CD4-positive, alpha-beta memory T cell (primary cell): ENCODE data around the gene PLXDC2. TPM values are rescaled to one million over a fixed set of nuclear protein-coding genes. Genes with fewer than 3 reads are reported as not detected.

ENCODE experiments used
- CTCF ChIA-PET: fragments of 350-600 bp; sonication (Branson Sonifier 250); formaldehyde crosslinking; loops from one replicate; lab custom pipeline; 2021; ENCODE audit warnings: inconsistent platforms; ENCODE audit not compliant: partially characterized antibody; lab: Charles Lee
- POLR2A ChIA-PET: fragments of 350-600 bp; sonication (Branson Sonifier 250); formaldehyde crosslinking; loops from one replicate; lab custom pipeline; 2021; ENCODE audit not compliant: partially characterized antibody; lab: Charles Lee
- DNase-seq, 5 donors: peaks; one replicate each; pipeline versions ENCODE4 v3.0.0 to v3.0.0-alpha.2; 2020 to 2022; ENCODE audit warnings: mixed read lengths in 1 of 5
- H3K27ac ChIP-seq: one replicate; pipeline ENCODE4 v1.7.0; 2013; ENCODE audit warnings: low read depth, low read length
- H3K27me3 ChIP-seq: 2 replicates; pipeline ENCODE4 v1.7.0; 2013; ENCODE audit warnings: mild to moderate bottlenecking, low read length, moderate library complexity; ENCODE audit not compliant: insufficient read depth
- H3K36me3 ChIP-seq: 2 replicates; pipeline ENCODE4 v1.7.0; 2013; ENCODE audit warnings: mild to moderate bottlenecking, low read length, moderate library complexity; ENCODE audit not compliant: insufficient read depth
- H3K4me1 ChIP-seq: 2 replicates; pipeline ENCODE4 v1.7.0; 2013; ENCODE audit warnings: mild to moderate bottlenecking, low read length, moderate library complexity; ENCODE audit not compliant: insufficient read depth
- H3K4me3 ChIP-seq, 2 donors: one replicate each; pipeline ENCODE4 v1.7.0; 2013; ENCODE audit warnings: low read length in 2 of 2, mild to moderate bottlenecking in 1 of 2
- H3K9me3 ChIP-seq, 2 donors: one replicate each; pipeline ENCODE4 v1.7.0; 2013; ENCODE audit warnings: low read length in 2 of 2, control low read depth in 1 of 2; ENCODE audit not compliant: control insufficient read depth in 1 of 2
- H3K27ac Mint-ChIP-seq, 7 donors: one replicate each; pipeline ENCODE4 v1.8.0; 2020 to 2021; ENCODE audit warnings: mixed read lengths in 7 of 7, mild to moderate bottlenecking in 6 of 7, inconsistent platforms in 3 of 7, moderate library complexity in 3 of 7
- H3K27me3 Mint-ChIP-seq, 2 donors: one replicate each; pipeline ENCODE4 v1.8.0; 2020 to 2021; ENCODE audit warnings: mixed read lengths in 2 of 2
- H3K36me3 Mint-ChIP-seq, 2 donors: one replicate each; pipeline ENCODE4 v1.8.0; 2020 to 2021; ENCODE audit warnings: mixed read lengths in 2 of 2, inconsistent platforms in 1 of 2, mild to moderate bottlenecking in 1 of 2
- H3K4me1 Mint-ChIP-seq, 4 donors: one replicate each; pipeline ENCODE4 v1.8.0; 2020 to 2021; ENCODE audit warnings: mixed read lengths in 4 of 4, mild to moderate bottlenecking in 1 of 4
- H3K4me3 Mint-ChIP-seq, 8 donors: one replicate each; pipeline ENCODE4 v1.8.0; 2020 to 2021; ENCODE audit warnings: mixed read lengths in 8 of 8, mild to moderate bottlenecking in 7 of 8, moderate library complexity in 6 of 8, inconsistent platforms in 3 of 8
- H3K9me3 Mint-ChIP-seq, 8 donors: one replicate each; pipeline ENCODE4 v1.8.0; 2020 to 2021; ENCODE audit warnings: mixed read lengths in 8 of 8, mild to moderate bottlenecking in 5 of 8, inconsistent platforms in 3 of 8, moderate library complexity in 1 of 8
- intact Hi-C: fragments of 100-400 bp; cut with micrococcal nuclease; formaldehyde crosslinking; loops from one replicate; pipeline ENCODE4 v1.15.1; 2023
- polyA plus RNA-seq, 2 donors: library from polyadenylated mRNA; unstranded; fragments of 300-500 nt; fragmentation: Illumina TruSeq; gene quantifications; one replicate each; pipeline ENCODE4 v1.2.3, GENCODE V29; 2021
- total RNA-seq, 2 experiments: library from RNA; stranded (reverse); gene quantifications; one replicate each; pipeline ENCODE4 v1.2.3, GENCODE V29; 2021

PLXDC2 gene
- total and polyA plus RNA-seq, 4 experiments from 2014 or later: 0.90 to 1.2 TPM; not detected in 2

DNA sequence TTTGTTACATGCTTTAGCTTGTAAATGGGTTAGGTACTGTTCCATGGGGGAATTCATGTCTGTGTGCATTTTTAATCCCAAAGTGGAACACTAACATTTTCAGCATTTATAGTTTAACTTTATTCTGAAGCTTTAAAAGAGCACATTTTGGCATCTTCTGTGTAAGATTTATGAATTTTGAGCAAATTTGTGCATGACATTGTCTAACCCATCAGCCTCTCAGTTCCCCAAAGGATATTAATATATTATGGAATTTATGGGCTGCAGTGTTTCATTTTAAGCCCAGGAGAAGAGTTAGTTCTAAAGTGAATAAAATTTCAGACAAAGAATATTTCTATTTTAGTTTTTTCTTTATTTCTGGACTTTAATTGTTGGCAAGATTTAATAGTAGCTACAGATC lies 421.4 kb downstream of the PLXDC2 start:
- ChIA-PET POLR2A (no interaction called here), CTCF (no interaction called here)
- Mint-ChIP-seq H3K4me3 (no peak overlapping the region), H3K4me1 (no peaks in the 10 kb centered on the region), H3K36me3 (no peaks in the 10 kb centered on the region), H3K27ac (no peak overlapping the region), H3K9me3 (peaks cover 0 to 12% (median under 1%) of the 10 kb centered on the region in 8 donors), H3K27me3 (no peaks in the 10 kb centered on the region)
- Histone ChIP-seq H3K9me3 (no peaks in the 10 kb centered on the region), H3K36me3 (no peaks in the 10 kb centered on the region), H3K4me1 (no peaks in the 10 kb centered on the region), H3K4me3 (no peak overlapping the region), H3K27ac (no peak overlapping the region), H3K27me3 (no peaks in the 10 kb centered on the region)
- intact Hi-C loops: no loop called here
- no peak for DNase-seq

DNA sequence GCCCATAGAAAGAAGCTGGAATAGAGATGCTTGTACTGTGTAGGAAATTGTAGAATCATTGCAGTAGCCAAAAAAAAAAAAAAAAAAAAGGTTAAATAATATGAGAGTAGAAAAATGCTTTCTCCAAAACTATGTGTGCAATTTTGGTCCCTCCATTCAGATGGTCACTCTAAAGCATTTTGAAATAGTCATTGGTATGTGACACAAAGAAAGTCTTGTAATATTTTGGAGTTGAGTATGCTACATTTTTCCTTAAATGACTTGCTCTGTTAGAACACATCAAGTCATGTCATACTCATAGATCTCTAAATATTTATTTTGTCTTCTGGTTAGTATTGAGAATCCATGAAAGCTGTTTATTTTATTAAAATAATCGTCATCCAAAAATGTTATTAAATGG lies 424.4 kb downstream of the PLXDC2 start:
- no peak overlapping the region for H3K27ac Mint-ChIP-seq

DNA sequence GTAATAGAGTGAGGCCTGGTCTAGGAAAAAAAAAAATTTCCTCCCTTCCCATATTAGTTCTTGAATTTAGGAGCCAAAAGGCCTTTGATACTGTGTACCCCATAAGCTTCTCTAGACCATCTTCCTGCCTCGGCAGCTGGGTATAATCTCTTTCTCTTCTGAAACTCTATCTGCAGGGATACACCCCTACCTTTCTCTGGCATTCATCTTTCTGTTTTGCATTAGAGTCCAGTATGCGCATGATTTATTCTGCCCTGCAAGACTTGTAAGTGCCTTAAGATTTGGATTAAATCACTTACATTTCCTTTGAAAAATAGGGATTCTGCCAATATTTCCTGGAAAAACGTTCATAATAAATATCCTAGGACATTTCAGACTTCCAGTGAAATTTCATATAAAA lies 431.2 kb downstream of the PLXDC2 start:
- H3K36me3 Mint-ChIP-seq: no peaks in the 10 kb centered on the region
- H3K27ac ChIP-seq: no peak overlapping the region
- no peaks in the 10 kb centered on the region for H3K27me3 ChIP-seq
- peaks cover 0 to 11% (median 3%) of the 10 kb centered on the region in 8 donors for H3K9me3 Mint-ChIP-seq
- H3K36me3 ChIP-seq: no peaks in the 10 kb centered on the region
- no peak overlapping the region for H3K27ac Mint-ChIP-seq
- H3K4me1 Mint-ChIP-seq: no peaks in the 10 kb centered on the region
- no peak overlapping the region for H3K4me3 ChIP-seq
- ChIA-PET POLR2A (no interaction called here), CTCF (no interaction called here)
- H3K4me3 Mint-ChIP-seq: no peak overlapping the region
- no peaks in the 10 kb centered on the region for H3K27me3 Mint-ChIP-seq
- intact Hi-C loops: no loop called here
- no peak for DNase-seq
- H3K4me1 ChIP-seq: no peaks in the 10 kb centered on the region
- H3K9me3 ChIP-seq: peaks cover 0 to 4% of the 10 kb centered on the region in 2 donors

More for the DNA sequence above, 424.4 kb downstream of the PLXDC2 start:
- Mint-ChIP-seq H3K36me3 (no peaks in the 10 kb centered on the region), H3K4me3 (no peak overlapping the region), H3K4me1 (no peaks in the 10 kb centered on the region), H3K27me3 (no peaks in the 10 kb centered on the region), H3K9me3 (peaks cover 0 to 16% (median 2%) of the 10 kb centered on the region in 8 donors)
- intact Hi-C loops: no loop called here
- Histone ChIP-seq H3K4me1 (no peaks in the 10 kb centered on the region), H3K4me3 (no peak overlapping the region), H3K27me3 (no peaks in the 10 kb centered on the region), H3K36me3 (no peaks in the 10 kb centered on the region), H3K9me3 (no peaks in the 10 kb centered on the region), H3K27ac (no peak overlapping the region)
- DNase-seq: no peak
- POLR2A ChIA-PET: no interaction called here
- CTCF ChIA-PET: no interaction called here

GRCh38 chr10:20247891-20248708 lies 431.9 kb downstream of the PLXDC2 start:
- no peaks in the 10 kb centered on the region for H3K27me3 ChIP-seq
- Mint-ChIP-seq H3K36me3 (no peaks in the 10 kb centered on the region), H3K4me1 (no peaks in the 10 kb centered on the region), H3K9me3 (peaks cover 0 to 11% (median 3%) of the 10 kb centered on the region in 8 donors), H3K27me3 (no peaks in the 10 kb centered on the region), H3K4me3 (no peak overlapping the region), H3K27ac (no peak overlapping the region)
- intact Hi-C loops: no loop called here
- H3K4me1 ChIP-seq: no peaks in the 10 kb centered on the region
- ChIA-PET CTCF (interaction anchor here (0.5 kb wide), 1 partner anchor 169 kb away, joined by 3 read pairs; no protein-coding TSS in a partner anchor), POLR2A (interaction anchor here (0.6 kb wide), 1 partner anchor 485 kb away, joined by 4 read pairs; no protein-coding TSS in a partner anchor)
- H3K4me3 ChIP-seq: no peak overlapping the region
- no peaks in the 10 kb centered on the region for H3K36me3 ChIP-seq
- H3K9me3 ChIP-seq: peaks cover 0 to 4% of the 10 kb centered on the region in 2 donors
- DNase-seq: no peak
- no peak overlapping the region for H3K27ac ChIP-seq

GRCh38 chr10:20254078-20254477 lies 437.8 kb downstream of the PLXDC2 start:
- Mint-ChIP-seq H3K4me1 (no peaks in the 10 kb centered on the region), H3K9me3 (peaks cover 0 to 14% (median 3%) of the 10 kb centered on the region in 8 donors), H3K36me3 (no peaks in the 10 kb centered on the region), H3K4me3 (no peak overlapping the region), H3K27ac (no peak overlapping the region), H3K27me3 (no peaks in the 10 kb centered on the region)
- no peak overlapping the region for H3K4me3 ChIP-seq
- no peaks in the 10 kb centered on the region for H3K9me3 ChIP-seq
- no peak overlapping the region for H3K27ac ChIP-seq
- ChIA-PET POLR2A (no interaction called here), CTCF (no interaction called here)
- H3K27me3 ChIP-seq: no peaks in the 10 kb centered on the region
- H3K36me3 ChIP-seq: no peaks in the 10 kb centered on the region
- H3K4me1 ChIP-seq: no peaks in the 10 kb centered on the region
- DNase-seq: no peak
- intact Hi-C loops: no loop called here

GRCh38 chr10:20254497-20254896 lies 438.3 kb downstream of the PLXDC2 start:
- Histone ChIP-seq H3K27me3 (no peaks in the 10 kb centered on the region), H3K4me3 (no peak overlapping the region), H3K4me1 (no peaks in the 10 kb centered on the region), H3K27ac (no peak overlapping the region), H3K36me3 (no peaks in the 10 kb centered on the region), H3K9me3 (no peaks in the 10 kb centered on the region)
- H3K4me1 Mint-ChIP-seq: no peaks in the 10 kb centered on the region
- H3K27ac Mint-ChIP-seq: no peak overlapping the region
- intact Hi-C loops: no loop called here
- no peak for DNase-seq
- H3K27me3 Mint-ChIP-seq: no peaks in the 10 kb centered on the region
- ChIA-PET CTCF (no interaction called here), POLR2A (no interaction called here)
- H3K36me3 Mint-ChIP-seq: no peaks in the 10 kb centered on the region
- peaks cover 0 to 12% (median 3%) of the 10 kb centered on the region in 8 donors for H3K9me3 Mint-ChIP-seq
- H3K4me3 Mint-ChIP-seq: no peak overlapping the region

DNA sequence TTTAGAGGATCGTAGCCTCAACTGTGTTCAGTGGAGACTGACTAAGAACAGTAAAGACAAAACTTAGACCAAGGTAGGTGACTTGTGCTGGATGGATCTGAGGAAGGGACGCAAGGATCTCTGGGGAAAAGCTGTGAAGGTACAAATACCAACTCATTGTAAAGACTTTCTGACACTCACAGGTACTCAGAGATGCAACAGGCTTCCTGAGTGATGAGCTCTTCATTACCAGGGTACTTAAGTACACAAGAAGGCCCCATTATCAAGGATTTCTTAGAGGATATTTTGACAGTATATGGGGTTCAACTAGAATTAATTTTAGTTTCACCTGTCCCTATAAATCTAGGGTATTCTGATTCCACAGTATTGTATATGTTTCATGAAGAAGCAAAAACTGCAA lies 440.7 kb downstream of the PLXDC2 start:
- H3K4me1 Mint-ChIP-seq: no peaks in the 10 kb centered on the region
- H3K27ac ChIP-seq: no peak overlapping the region
- DNase-seq: no peak
- no peaks in the 10 kb centered on the region for H3K4me1 ChIP-seq
- POLR2A ChIA-PET: no interaction called here
- H3K27ac Mint-ChIP-seq: no peak overlapping the region
- CTCF ChIA-PET: no interaction called here
- H3K9me3 ChIP-seq: no peaks in the 10 kb centered on the region
- intact Hi-C loops: no loop called here
- no peaks in the 10 kb centered on the region for H3K27me3 ChIP-seq
- H3K36me3 Mint-ChIP-seq: no peaks in the 10 kb centered on the region
- no peaks in the 10 kb centered on the region for H3K27me3 Mint-ChIP-seq
- no peak overlapping the region for H3K4me3 Mint-ChIP-seq
- no peak overlapping the region for H3K4me3 ChIP-seq
- H3K36me3 ChIP-seq: no peaks in the 10 kb centered on the region
- peaks cover 0 to 18% (median 6%) of the 10 kb centered on the region in 8 donors for H3K9me3 Mint-ChIP-seq
